Ascending aorta (tissue), 2 donors: ENCODE results near the gene RAB40C. TPM values are rescaled to one million over a fixed set of nuclear protein-coding genes. Genes with fewer than 3 reads are reported as not detected.

ENCODE experiments used
- DNase-seq, 2 donors: peaks; one replicate each; pipeline ENCODE4 v3.0.0-alpha.2; 2019; ENCODE audit warnings: low spot score in 2 of 2
- H3K27ac ChIP-seq, 2 donors: fragments of 200-600 bp; sonication (generic); one replicate each; pipeline ENCODE4 v1.5.1; 2016 to 2017; ENCODE audit warnings: mild to moderate bottlenecking in 1 of 2
- H3K27me3 ChIP-seq: fragments of 200-600 bp; sonication (generic); one replicate; pipeline ENCODE4 v1.5.1; 2017
- H3K36me3 ChIP-seq, 2 donors: fragments of 200-600 bp; sonication (generic); one replicate each; pipeline ENCODE4 v1.5.1; 2016
- H3K4me1 ChIP-seq, 2 donors: fragments of 200-600 bp; sonication (generic); one replicate each; pipeline ENCODE4 v1.5.1; 2016 to 2017; ENCODE audit warnings: mild to moderate bottlenecking in 1 of 2
- H3K4me3 ChIP-seq, 2 donors: fragments of 200-600 bp; sonication (generic); one replicate each; pipeline ENCODE4 v1.5.1; 2016 to 2017; ENCODE audit warnings: mild to moderate bottlenecking in 1 of 2
- H3K9me3 ChIP-seq, 2 donors: fragments of 200-600 bp; sonication (generic); one replicate each; pipeline ENCODE4 v1.5.1; 2016
- intact Hi-C: fragments of 100-400 bp; cut with DNase I; formaldehyde crosslinking; loops from one replicate; pipeline ENCODE4 v1.15.1; 2023
- total RNA-seq: library from RNA; depleted of rRNA; stranded (reverse); fragments of >200 nt; gene quantifications from one replicate; pipeline ENCODE4 v1.1.0, GENCODE V29; 2016
- TF ChIP-seq, protein P1 (sequence below), 3 experiments: fragments of 200-600 bp in 2 of 3; fragments of 450-650 bp in 1 of 3; sonication (generic) in 2 of 3; IDR thresholded peaks; one replicate each; pipeline ENCODE4 v1.5.1; 2016 to 2019; ENCODE audit warnings: antibody characterized with exemption in 3 of 3, mild to moderate bottlenecking in 1 of 3, moderate library complexity in 1 of 3

RAB40C gene
- total RNA-seq, 1 donor from 2014 or later, result 29.8 TPM

DNA sequence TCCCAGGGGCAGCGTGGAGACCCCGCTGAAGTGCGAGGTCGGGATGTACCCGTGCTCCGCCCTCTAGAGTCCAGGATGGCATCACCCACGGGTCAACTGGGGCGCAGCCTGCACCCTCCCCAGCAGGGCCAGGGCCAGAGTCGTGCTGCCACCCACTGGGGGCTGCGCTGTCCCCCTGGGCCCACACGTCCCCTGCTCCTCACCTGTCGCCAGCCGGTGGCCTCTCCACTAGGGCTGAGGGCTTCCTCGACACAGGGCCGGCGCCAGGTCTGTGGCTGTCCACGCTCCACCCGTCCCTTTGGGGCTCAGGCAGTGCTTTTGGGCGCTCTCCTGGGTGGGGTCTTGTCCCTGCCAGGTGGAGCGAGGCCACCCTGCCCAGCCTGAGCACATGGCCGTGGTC, 41.3 kb upstream of the RAB40C start:
- Histone ChIP-seq H3K9me3 (no peaks in the 10 kb centered on the region), H3K4me1 (no peaks in the 10 kb centered on the region), H3K27me3 (no peaks in the 10 kb centered on the region), H3K4me3 (no peak overlapping the region), H3K36me3 (peaks cover 45 to 57% of the 10 kb centered on the region in 2 donors), H3K27ac (no peak overlapping the region)
- intact Hi-C loops, result no loop called here
- DNase-seq, result no peak
- TF ChIP-seq, protein P1, sequence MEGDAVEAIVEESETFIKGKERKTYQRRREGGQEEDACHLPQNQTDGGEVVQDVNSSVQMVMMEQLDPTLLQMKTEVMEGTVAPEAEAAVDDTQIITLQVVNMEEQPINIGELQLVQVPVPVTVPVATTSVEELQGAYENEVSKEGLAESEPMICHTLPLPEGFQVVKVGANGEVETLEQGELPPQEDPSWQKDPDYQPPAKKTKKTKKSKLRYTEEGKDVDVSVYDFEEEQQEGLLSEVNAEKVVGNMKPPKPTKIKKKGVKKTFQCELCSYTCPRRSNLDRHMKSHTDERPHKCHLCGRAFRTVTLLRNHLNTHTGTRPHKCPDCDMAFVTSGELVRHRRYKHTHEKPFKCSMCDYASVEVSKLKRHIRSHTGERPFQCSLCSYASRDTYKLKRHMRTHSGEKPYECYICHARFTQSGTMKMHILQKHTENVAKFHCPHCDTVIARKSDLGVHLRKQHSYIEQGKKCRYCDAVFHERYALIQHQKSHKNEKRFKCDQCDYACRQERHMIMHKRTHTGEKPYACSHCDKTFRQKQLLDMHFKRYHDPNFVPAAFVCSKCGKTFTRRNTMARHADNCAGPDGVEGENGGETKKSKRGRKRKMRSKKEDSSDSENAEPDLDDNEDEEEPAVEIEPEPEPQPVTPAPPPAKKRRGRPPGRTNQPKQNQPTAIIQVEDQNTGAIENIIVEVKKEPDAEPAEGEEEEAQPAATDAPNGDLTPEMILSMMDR (IDR thresholded peaks at IDR 0.05), result no peak

DNA sequence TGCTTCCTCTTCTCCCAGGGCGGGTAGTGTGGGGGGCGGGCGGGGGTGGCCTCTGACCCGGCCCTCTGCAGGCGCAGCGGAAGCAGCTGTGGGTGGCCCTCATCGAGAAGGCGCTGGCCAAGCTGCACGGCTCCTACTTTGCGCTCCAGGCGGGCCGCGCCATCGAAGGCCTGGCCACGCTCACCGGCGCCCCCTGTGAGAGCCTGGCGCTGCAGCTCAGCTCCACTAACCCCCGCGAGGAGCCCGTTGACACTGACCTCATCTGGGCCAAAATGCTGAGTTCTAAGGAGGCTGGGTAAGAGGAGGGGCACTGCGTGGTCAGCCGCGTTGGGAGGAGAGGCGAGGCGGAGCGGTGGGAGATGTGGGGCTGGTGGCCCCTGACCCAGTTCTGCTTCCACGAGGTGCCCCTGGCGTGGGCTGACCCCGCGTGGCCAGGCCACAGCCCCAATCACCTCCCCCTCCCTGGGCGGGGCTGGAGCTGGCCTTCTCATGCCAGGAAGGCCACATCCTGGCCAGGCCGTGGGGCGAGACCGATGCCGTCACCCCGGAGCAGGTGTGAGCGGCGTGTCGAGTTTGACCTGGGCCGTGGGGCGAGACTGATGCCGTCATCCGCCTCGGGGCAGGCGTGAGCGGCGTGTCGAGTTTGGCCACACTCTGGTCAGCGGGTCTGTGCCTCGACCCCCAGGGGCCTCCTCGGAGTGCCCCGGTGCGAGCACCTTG, 40.2 kb upstream of the RAB40C start:
- TF ChIP-seq, protein P1 (IDR thresholded peaks at IDR 0.05), result no peak
- no peaks in the 10 kb centered on the region for H3K9me3 ChIP-seq
- no peak overlapping the region for H3K4me3 ChIP-seq
- peaks cover 45 to 58% of the 10 kb centered on the region in 2 donors for H3K36me3 ChIP-seq
- H3K27ac ChIP-seq, result no peak overlapping the region
- intact Hi-C loops, result no loop called here
- H3K4me1 ChIP-seq, result no peaks in the 10 kb centered on the region
- no peak for DNase-seq
- H3K27me3 ChIP-seq, result no peaks in the 10 kb centered on the region

DNA sequence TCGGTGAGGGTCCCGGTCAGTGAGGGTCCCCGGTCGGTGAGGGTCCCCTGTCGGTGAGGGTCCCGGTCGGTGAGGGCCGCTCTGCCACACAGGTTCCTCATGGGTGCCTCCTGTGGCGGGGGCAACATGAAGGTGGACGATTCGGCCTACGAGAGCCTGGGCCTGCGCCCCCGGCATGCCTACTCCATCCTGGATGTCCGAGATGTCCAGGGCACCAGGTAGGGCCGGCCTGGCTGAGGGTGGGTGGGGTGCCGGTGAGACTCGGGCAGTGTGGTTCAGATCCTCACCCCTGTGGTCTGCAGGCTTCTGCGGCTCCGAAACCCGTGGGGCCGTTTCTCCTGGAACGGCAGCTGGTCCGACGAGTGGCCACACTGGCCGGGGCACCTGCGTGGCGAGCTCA, 38.7 kb upstream of the RAB40C start:
- no peak for DNase-seq
- H3K27ac ChIP-seq, result no peak overlapping the region
- H3K4me3 ChIP-seq, result no peak overlapping the region
- TF ChIP-seq, protein P1 (IDR thresholded peaks at IDR 0.05), result no peak
- H3K4me1 ChIP-seq, result no peaks in the 10 kb centered on the region
- intact Hi-C loops, result no loop called here
- H3K9me3 ChIP-seq, result no peaks in the 10 kb centered on the region
- no peaks in the 10 kb centered on the region for H3K27me3 ChIP-seq
- peaks cover 45 to 58% of the 10 kb centered on the region in 2 donors for H3K36me3 ChIP-seq

DNA sequence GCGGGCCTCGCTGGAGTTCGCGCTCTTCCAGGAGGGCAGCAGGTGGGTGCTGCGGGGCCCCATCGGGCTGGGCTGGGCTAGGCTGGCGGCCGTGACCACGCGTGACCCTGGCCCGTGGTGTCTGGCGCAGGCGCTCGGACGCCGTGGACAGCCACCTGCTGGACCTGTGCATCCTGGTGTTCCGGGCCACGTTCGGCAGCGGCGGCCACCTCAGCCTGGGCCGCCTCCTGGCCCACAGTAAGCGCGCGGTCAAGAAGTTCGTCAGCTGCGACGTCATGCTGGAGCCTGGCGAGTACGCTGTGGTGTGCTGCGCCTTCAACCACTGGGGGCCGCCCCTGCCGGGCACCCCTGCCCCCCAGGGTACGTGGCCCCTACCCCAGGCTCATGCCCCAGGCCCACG, 37.7 kb upstream of the RAB40C start:
- Histone ChIP-seq H3K9me3 (no peaks in the 10 kb centered on the region), H3K4me3 (no peak overlapping the region), H3K36me3 (peaks cover 43 to 53% of the 10 kb centered on the region in 2 donors), H3K4me1 (no peaks in the 10 kb centered on the region), H3K27me3 (no peaks in the 10 kb centered on the region), H3K27ac (no peak overlapping the region)
- intact Hi-C loops, result no loop called here
- no peak for DNase-seq
- TF ChIP-seq, protein P1 (IDR thresholded peaks at IDR 0.05), result no peak

DNA sequence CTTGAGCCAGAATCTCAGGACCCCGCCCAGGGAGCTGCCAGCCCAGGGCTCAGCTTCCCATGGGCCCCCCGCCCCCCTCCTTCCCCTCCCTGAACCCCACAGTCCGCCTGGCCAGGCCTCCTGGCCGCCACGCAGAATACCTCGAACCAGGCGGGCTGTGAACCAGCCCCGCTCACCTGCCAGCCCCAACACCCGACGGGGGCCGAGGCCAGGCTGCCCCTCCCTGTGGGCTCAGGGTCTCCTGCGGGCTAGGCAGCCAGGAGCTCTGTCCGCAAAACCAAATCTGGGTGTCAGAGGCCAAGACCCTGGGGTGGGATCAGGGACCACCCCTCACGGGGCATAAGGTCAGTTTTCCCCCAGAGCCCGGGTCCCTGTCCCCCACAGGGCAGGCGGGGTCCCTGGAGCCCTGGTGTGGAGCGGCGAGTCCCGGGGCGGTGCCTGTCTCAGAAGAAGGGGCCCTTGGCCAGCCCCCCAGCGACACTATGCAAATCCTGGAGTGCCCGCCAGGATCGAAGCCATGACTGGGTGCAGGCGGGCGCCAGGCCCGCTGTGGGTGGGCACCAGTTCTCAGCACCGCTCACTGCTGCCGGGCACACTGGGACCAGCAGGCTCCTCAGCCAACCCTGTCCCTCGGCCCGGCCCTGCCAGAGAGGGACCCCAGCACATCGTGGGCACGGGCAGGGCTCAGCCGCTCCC, 36.1 kb upstream of the RAB40C start:
- TF ChIP-seq, protein P1 (IDR thresholded peaks at IDR 0.05), result no peak
- no peak overlapping the region for H3K4me3 ChIP-seq
- DNase-seq, result no peak
- no peaks in the 10 kb centered on the region for H3K27me3 ChIP-seq
- intact Hi-C loops, result no loop called here
- peaks cover 35 to 39% of the 10 kb centered on the region in 2 donors for H3K36me3 ChIP-seq
- H3K27ac ChIP-seq, result no peak overlapping the region
- H3K4me1 ChIP-seq, result no peaks in the 10 kb centered on the region
- no peaks in the 10 kb centered on the region for H3K9me3 ChIP-seq
